Measurements from ENCODE around the gene TNNT1. TPM values are rescaled to one million over a fixed set of nuclear protein-coding genes. Genes with fewer than 3 reads are reported as not detected.

Gene TNNT1
- total RNA-seq, 1 donor from 2014 or later = 1.2 TPM

GRCh38 chr19:55189403-55189835 lies 40.4 kb upstream of the TNNT1 start:
- Histone ChIP-seq H3K9me3 (no peaks in the 10 kb centered on the region), H3K4me1 (no peaks in the 10 kb centered on the region), H3K27me3 (no peaks in the 10 kb centered on the region), H3K4me3 (no peak overlapping the region), H3K36me3 (no peaks in the 10 kb centered on the region), H3K27ac (no peak overlapping the region)
- DNase-seq = peak; percentile 70
- ATAC-seq = peak; percentile 84
- no peak for TF ChIP-seq CTCF (IDR thresholded peaks at IDR 0.05)
- intact Hi-C loops (cut with DNase I) = no loop called here

- no peaks in the 10 kb centered on the region for H3K4me1 ChIP-seq
- no peaks in the 10 kb centered on the region for H3K36me3 ChIP-seq
- intact Hi-C loops (cut with DNase I) = no loop called here
- H3K27me3 ChIP-seq = peaks cover 3% of the 10 kb centered on the region
- DNase-seq = no peak
- H3K4me3 ChIP-seq = no peak overlapping the region
- H3K9me3 ChIP-seq = no peaks in the 10 kb centered on the region
- no peak overlapping the region for H3K27ac ChIP-seq
- no peak for ATAC-seq
- TF ChIP-seq CTCF (IDR thresholded peaks at IDR 0.05) = no peak
Measured at GRCh38 chr19:55188625-55189024, 39.6 kb upstream of the TNNT1 start.

- no peak overlapping the region for H3K27ac ChIP-seq
- DNase-seq (no peak), ATAC-seq (no peak)
- peaks cover 27% of the 10 kb centered on the region for H3K27me3 ChIP-seq
- no peaks in the 10 kb centered on the region for H3K4me1 ChIP-seq
- H3K36me3 ChIP-seq = no peaks in the 10 kb centered on the region
- no peak overlapping the region for H3K4me3 ChIP-seq
- no peaks in the 10 kb centered on the region for H3K9me3 ChIP-seq
- intact Hi-C loops (cut with DNase I) = no loop called here
- no peak for TF ChIP-seq CTCF (IDR thresholded peaks at IDR 0.05)
Measured at GRCh38 chr19:55186080-55186479, 37.1 kb upstream of the TNNT1 start.

GRCh38 chr19:55181740-55182139 lies 32.7 kb upstream of the TNNT1 start:
- intact Hi-C loops (cut with DNase I) = no loop called here
- Histone ChIP-seq H3K9me3 (no peaks in the 10 kb centered on the region), H3K27me3 (peaks cover 70% of the 10 kb centered on the region), H3K4me1 (peaks cover 7% of the 10 kb centered on the region), H3K4me3 (no peak overlapping the region), H3K36me3 (no peaks in the 10 kb centered on the region), H3K27ac (no peak overlapping the region)
- ATAC-seq (no peak), DNase-seq (no peak)
- TF ChIP-seq CTCF (IDR thresholded peaks at IDR 0.05) = no peak

- Histone ChIP-seq H3K4me3 (peak within 1 kb of the TSS; percentile 26), H3K27me3 (peaks cover 89% of the 10 kb centered on the region)
Measured at GRCh38 chr19:55179606-55180484, 30.8 kb upstream of the TNNT1 start, which contains the start of gene SYT5. SYT5 (minus strand) TSS chr19:55180289; CDS start chr19:55179041, 1,248 bp downstream.

More at GRCh38 chr19:55179606-55180484, 30.8 kb upstream of the TNNT1 start, which contains the start of gene SYT5:
- ATAC-seq = peak; percentile 79
- Histone ChIP-seq H3K9me3 (no peaks in the 10 kb centered on the region), H3K4me1 (peaks cover 7% of the 10 kb centered on the region), H3K36me3 (no peaks in the 10 kb centered on the region), H3K27ac (no peak within 1 kb of the TSS)
- TF ChIP-seq CTCF (IDR thresholded peaks at IDR 0.05) = no peak
- intact Hi-C loops (cut with DNase I) = no loop called here
- no peak for DNase-seq
